H1 (cell line): ENCODE data around the gene RGS5. TPM values are rescaled to one million over a fixed set of nuclear protein-coding genes. Genes with fewer than 3 reads are reported as not detected.

Experiments used
- CHD7 ChIP-seq: fragments of 300-600 bp; sonication (generic); IDR thresholded peaks from 2 replicates; pipeline ENCODE4 v1.7.1; 2012; ENCODE audit warnings: low read length, moderate library complexity, mild to moderate bottlenecking, inconsistent platforms; ENCODE audit not compliant: insufficient replicate concordance
- CREB1 ChIP-seq: IDR thresholded peaks from 2 replicates; pipeline ENCODE4 v1.6.1; 2012; ENCODE audit warnings: inconsistent platforms
- SRF ChIP-seq: IDR thresholded peaks from 2 replicates; pipeline ENCODE4 v1.6.1; 2011; ENCODE audit warnings: mild to moderate bottlenecking, low read depth, low read length, moderate library complexity
- polyA plus RNA-seq, 7 experiments: library from polyadenylated mRNA; depleted of rRNA in 3 of 7; stranded (reverse) in 5 of 7; unstranded in 2 of 7; fragments of >200 nt in 5 of 7; fragments of 200-250 nt in 2 of 7; gene quantifications; 1 replicate in 5 of 7; 2 replicates in 1 of 7; 4 replicates in 1 of 7; pipeline versions ENCODE4 v1.2.1 to v1.2.3, GENCODE V29; 2011 to 2013; ENCODE audit warnings: missing spikeins in 2 of 7, mixed read lengths in 2 of 7
- total RNA-seq: library from RNA; stranded (reverse); fragmentation: NEBNext Ultra II Directional; extraction: Animal tissue kit (Norgen Biotek cat#: 25700); gene quantifications from 2 replicates; pipeline ENCODE4 v1.2.1, GENCODE V29; 2021

Gene RGS5
- total and polyA plus RNA-seq, 2 of the 8 experiments (the other 6 are each of a cell fraction or from before 2014, with no cell fraction given), result 75.5 to 103 TPM

DNA sequence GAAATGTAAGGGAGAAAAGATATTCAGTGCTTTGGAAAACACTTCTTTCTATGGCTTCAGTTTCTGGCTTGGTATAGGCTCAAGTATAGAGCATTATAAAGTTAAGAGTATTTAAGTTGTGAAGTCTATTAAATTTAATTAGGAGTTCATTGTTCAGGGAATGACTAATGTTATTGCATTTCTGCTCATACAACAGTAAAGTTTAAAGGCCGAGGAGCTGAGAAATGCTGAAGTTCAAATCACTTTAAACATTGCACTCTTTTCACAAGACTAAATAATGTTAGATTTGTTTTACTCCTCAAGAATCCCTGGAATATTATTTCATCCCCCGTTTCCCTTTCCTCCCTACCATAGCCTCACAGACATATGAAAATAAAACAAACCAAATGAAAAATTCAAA lies 30.1 kb downstream of the RGS5 start (continued):
- no peak for TF ChIP-seq CHD7
- no peak for TF ChIP-seq CREB1
- TF ChIP-seq SRF, result no peak
